HFF-Myc (cell line): ENCODE measurements around the gene BRSK2.

Experiments used
- DNase-seq: peaks from one replicate; pipeline ENCODE4 v3.0.0-alpha.2; 2011; ENCODE audit warnings: low read depth; ENCODE audit errors: extremely low read depth
- H3K4me3 ChIP-seq: replicated peaks from 2 replicates; pipeline ENCODE4 v1.5.1; 2011; ENCODE audit warnings: low read depth, mild to moderate bottlenecking, control low read depth, low read length
- CTCF ChIP-seq: IDR thresholded peaks from 2 replicates; pipeline ENCODE4 v1.5.1; 2012; ENCODE audit warnings: mild to moderate bottlenecking, low read depth, low read length, control low read depth; ENCODE audit errors: missing control alignments

Gene BRSK2

DNA sequence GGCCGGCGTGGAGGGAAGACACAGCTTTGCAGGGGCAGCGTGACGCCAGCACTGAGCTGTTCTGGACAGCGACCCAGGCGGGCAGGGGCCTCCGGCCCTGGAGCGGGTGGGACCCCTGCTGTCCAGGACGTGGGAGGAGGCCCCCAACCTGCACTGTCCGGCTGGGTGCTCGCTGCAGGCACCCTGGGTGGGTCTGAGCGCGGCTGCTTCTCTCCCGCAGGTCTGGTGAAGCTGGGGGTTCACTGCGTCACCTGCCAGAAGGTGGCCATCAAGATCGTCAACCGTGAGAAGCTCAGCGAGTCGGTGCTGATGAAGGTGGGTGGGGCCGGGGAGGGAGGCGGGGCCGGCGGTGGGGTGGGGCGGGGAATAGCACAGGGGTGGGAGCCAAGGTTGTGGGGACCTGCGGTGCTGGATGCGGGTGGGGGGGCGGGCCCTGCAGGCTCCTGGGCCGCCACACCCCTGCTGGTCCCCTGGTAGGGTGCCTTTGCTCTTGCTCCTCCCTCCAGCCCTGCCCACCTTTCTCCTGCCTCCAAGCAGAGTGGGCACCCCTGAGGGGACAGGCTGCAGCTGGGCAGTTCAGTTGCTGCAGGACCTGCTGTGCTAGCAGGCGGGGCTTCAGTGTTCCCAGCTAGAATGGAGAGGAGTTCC lies 46.2 kb downstream of the BRSK2 start:
- TF ChIP-seq CTCF, result no peak
- DNase-seq, result no peak
- no peak overlapping the region for H3K4me3 ChIP-seq

GRCh38 chr11:1436468-1437039 lies 46.8 kb downstream of the BRSK2 start:
- TF ChIP-seq CTCF, result no peak
- DNase-seq, result no peak
- no peak overlapping the region for H3K4me3 ChIP-seq

DNA sequence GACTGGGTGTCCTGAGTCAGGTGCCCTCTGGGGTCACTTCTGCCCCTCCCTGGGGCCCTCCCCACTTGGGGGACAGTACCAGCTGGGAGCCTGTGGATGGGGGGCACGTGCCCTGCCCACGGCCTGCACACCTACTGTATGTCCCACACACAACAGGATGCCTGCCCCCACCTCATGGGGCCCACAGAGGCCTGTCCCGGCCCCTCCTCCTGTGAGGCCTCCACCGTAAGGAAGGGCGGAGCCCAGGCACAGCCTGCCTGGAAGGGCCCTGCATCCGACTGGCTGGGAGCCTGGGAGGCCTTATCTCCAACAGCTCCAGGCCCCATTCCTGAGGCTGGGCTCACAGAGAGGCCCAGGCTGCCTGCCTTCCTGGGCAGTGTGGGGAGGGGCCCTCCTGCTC lies 47.8 kb downstream of the BRSK2 start:
- DNase-seq, result no peak
- TF ChIP-seq CTCF, result no peak
- no peak overlapping the region for H3K4me3 ChIP-seq

DNA sequence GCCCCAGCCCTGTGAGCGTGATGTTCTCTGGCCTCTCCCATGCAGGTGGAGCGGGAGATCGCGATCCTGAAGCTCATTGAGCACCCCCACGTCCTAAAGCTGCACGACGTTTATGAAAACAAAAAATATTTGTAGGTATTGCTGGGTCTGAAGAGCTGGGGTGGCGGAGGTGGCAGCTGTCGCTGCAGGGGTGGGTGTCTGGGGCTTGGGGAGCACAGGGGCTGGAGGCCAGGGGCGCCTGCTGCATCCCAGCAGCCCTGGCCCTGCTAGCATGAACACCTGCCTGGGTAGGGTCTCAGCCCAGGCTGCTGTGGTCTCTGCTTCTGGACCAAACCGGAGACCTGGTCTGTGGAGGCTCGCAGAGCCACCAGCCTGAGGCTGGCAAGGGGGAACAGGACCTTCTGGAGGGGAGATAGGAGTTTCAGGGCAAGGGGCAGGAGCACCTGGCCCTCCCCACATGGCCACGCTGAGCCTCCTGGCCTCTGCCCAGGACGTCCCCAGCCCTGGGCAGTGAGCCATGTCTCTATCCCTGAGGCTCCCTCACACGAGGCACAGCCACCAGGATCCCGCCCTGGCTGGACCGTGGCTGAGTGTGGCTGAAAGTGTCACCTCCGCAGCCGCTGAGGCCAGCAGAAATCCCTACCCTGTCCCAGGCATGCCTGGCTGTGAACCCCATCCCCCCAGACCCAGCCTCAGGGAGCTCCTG lies 48.7 kb downstream of the BRSK2 start:
- no peak overlapping the region for H3K4me3 ChIP-seq
- DNase-seq, result no peak
- no peak for TF ChIP-seq CTCF

- TF ChIP-seq CTCF, result no peak
- no peak for DNase-seq
- no peak overlapping the region for H3K4me3 ChIP-seq
These were observed 49.2 kb downstream of the BRSK2 start for GRCh38 chr11:1438967-1439330.

GRCh38 chr11:1439341-1439740 lies 49.6 kb downstream of the BRSK2 start:
- DNase-seq, result no peak
- TF ChIP-seq CTCF, result no peak
- H3K4me3 ChIP-seq, result no peak overlapping the region
